HG03196 (cell line): ENCODE measurements around the gene RAB33B.

Source experiments
- ATAC-seq: cut with Tn5 transposase; IDR thresholded peaks from one replicate; pipeline ENCODE4 v1.9.1; 2021; ENCODE audit not compliant: unreplicated experiment

RAB33B gene

GRCh38 chr4:139503622-139504166 is 49.8 kb downstream of the RAB33B start:
- no peak for ATAC-seq

GRCh38 chr4:139506774-139507173 is 52.9 kb downstream of the RAB33B start:
- ATAC-seq = no peak

GRCh38 chr4:139508581-139509237 is 54.8 kb downstream of the RAB33B start:
- ATAC-seq = no peak

- no peak for ATAC-seq
Measured at GRCh38 chr4:139509727-139510410, 55.9 kb downstream of the RAB33B start.

GRCh38 chr4:139511320-139511719 is 57.4 kb downstream of the RAB33B start:
- ATAC-seq = no peak

- ATAC-seq = no peak
Measured at GRCh38 chr4:139514382-139515059, 60.6 kb downstream of the RAB33B start.

GRCh38 chr4:139515531-139515958 is 61.6 kb downstream of the RAB33B start:
- no peak for ATAC-seq

- ATAC-seq = no peak
Measured at GRCh38 chr4:139521754-139522401, 68.0 kb downstream of the RAB33B start.

GRCh38 chr4:139522457-139522856 is 68.5 kb downstream of the RAB33B start:
- ATAC-seq = no peak

- ATAC-seq = no peak
Measured at GRCh38 chr4:139523076-139523475, 69.2 kb downstream of the RAB33B start.

GRCh38 chr4:139524062-139524631 is 70.2 kb downstream of the RAB33B start:
- ATAC-seq = no peak

- ATAC-seq = no peak
Measured at GRCh38 chr4:139525414-139525813, 71.5 kb downstream of the RAB33B start.
